HEK293T (cell line): ENCODE measurements around the gene HAX1.

ENCODE experiments used
- CTCF ChIA-PET: fragments of 350-600 bp; formaldehyde crosslinking; extraction: SDS; loops from one replicate; lab custom pipeline; 2021; ENCODE audit warnings: antibody characterized with exemption, inconsistent platforms; lab: Yijun Ruan, JAX
- POLR2A ChIA-PET: fragments of 350-600 bp; formaldehyde crosslinking; extraction: SDS; loops from one replicate; lab custom pipeline; 2020; ENCODE audit warnings: antibody characterized with exemption, inconsistent platforms; lab: Yijun Ruan, JAX
- DNase-seq: peaks from one replicate; pipeline ENCODE4 v3.0.0; 2012; ENCODE audit warnings: mixed read lengths; ENCODE audit errors: extremely low spot score
- ARNT ChIP-seq: fragments of 450-650 bp; IDR thresholded peaks from 2 replicates; pipeline ENCODE4 v1.6.1; 2017; ENCODE audit warnings: mild to moderate bottlenecking
- BHLHE40 ChIP-seq: fragments of 450-650 bp; IDR thresholded peaks from 2 replicates; pipeline ENCODE4 v1.6.1; 2016; ENCODE audit warnings: mild to moderate bottlenecking, moderate library complexity, borderline replicate concordance
- CTBP1 ChIP-seq: fragments of 450-650 bp; IDR thresholded peaks from 2 replicates; pipeline ENCODE4 v1.6.1; 2016; ENCODE audit warnings: borderline replicate concordance
- ELF4 ChIP-seq: fragments of 450-650 bp; IDR thresholded peaks from 2 replicates; pipeline ENCODE4 v1.6.1; 2017; ENCODE audit warnings: antibody characterized with exemption
- FOXA1 ChIP-seq: fragments of 450-650 bp; IDR thresholded peaks from 2 replicates; pipeline ENCODE4 v1.6.1; 2016; ENCODE audit warnings: mild to moderate bottlenecking
- FOXK2 ChIP-seq: fragments of 450-650 bp; IDR thresholded peaks from 2 replicates; pipeline ENCODE4 v1.6.1; 2016; ENCODE audit warnings: mild to moderate bottlenecking
- FOXM1 ChIP-seq: fragments of 450-650 bp; IDR thresholded peaks from 2 replicates; pipeline ENCODE4 v1.6.1; 2017; ENCODE audit warnings: mild to moderate bottlenecking, borderline replicate concordance
- HDGF ChIP-seq: fragments of 450-650 bp; IDR thresholded peaks from 2 replicates; pipeline ENCODE4 v1.6.1; 2017; ENCODE audit warnings: antibody characterized with exemption, borderline replicate concordance
- L3MBTL2 ChIP-seq: fragments of 450-650 bp; conservative IDR thresholded peaks from 2 replicates; pipeline ENCODE4 v1.6.1; 2016; ENCODE audit warnings: mild to moderate bottlenecking
- LEF1 ChIP-seq: fragments of 450-650 bp; IDR thresholded peaks from 2 replicates; pipeline ENCODE4 v1.6.1; 2017; ENCODE audit warnings: mild to moderate bottlenecking, borderline replicate concordance
- NFRKB ChIP-seq: fragments of 450-650 bp; IDR thresholded peaks from 2 replicates; pipeline ENCODE4 v1.6.1; 2016; ENCODE audit warnings: mild to moderate bottlenecking, moderate library complexity
- PKNOX1 ChIP-seq: fragments of 450-650 bp; IDR thresholded peaks from 2 replicates; pipeline ENCODE4 v1.6.1; 2016
- SP1 ChIP-seq: fragments of 450-650 bp; IDR thresholded peaks from 2 replicates; pipeline ENCODE4 v1.6.1; 2017
- SUZ12 ChIP-seq: fragments of 450-650 bp; IDR thresholded peaks from 2 replicates; pipeline ENCODE4 v1.6.1; 2016; ENCODE audit warnings: mild to moderate bottlenecking
- TARDBP ChIP-seq: fragments of 450-650 bp; IDR thresholded peaks from 2 replicates; pipeline ENCODE4 v1.6.1; 2016
- ZNF384 ChIP-seq: fragments of 450-650 bp; IDR thresholded peaks from 2 replicates; pipeline ENCODE4 v1.6.1; 2016

Gene HAX1

GRCh38 chr1:154253671-154254070, 18.8 kb upstream of the HAX1 start:
- no peak for DNase-seq
- TF ChIP-seq SP1 (no peak), FOXA1 (no peak), ARNT (no peak), ELF4 (no peak), BHLHE40 (no peak)
- ChIA-PET CTCF (no interaction called here), POLR2A (no interaction called here)

DNA sequence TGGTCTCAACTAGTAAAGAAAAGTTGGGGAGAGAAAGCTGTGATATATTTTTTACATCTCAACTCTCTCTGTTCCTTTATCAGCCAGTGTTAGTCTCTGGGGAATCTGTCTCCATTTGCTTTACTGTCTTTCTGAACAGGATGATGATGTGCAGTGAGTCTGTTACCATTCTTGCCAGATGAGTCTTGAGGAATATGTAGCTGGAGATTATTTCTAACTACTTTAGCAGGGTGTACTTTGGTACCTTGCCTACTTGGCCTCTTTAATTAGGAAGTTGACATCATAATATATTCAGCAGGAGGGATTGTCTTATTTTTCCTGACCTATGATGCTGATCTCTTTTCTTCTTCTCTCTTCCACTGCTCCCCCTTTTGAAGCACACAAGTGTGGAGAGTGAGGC, 15.7 kb upstream of the HAX1 start:
- CTCF ChIA-PET: no interaction called here
- no peak for DNase-seq
- TF ChIP-seq FOXM1 (no peak), TARDBP (no peak), ZNF384 (no peak), SP1 (no peak), LEF1 (no peak), NFRKB (no peak), BHLHE40 (no peak), SUZ12 (no peak), FOXK2 (no peak)
- POLR2A ChIA-PET: no interaction called here

- DNase-seq: no peak
- ChIA-PET CTCF (interaction anchor here (1.1 kb wide), 1 partner anchor 59 kb away, joined by 3 read pairs; no protein-coding TSS in a partner anchor), POLR2A (interaction anchor here (1.2 to 1.5 kb wide), 2 partner anchors 14 to 38 kb away, joined by 3 to 4 read pairs; partner anchors contain the start of genes HAX1 and UBAP2L)
- TF ChIP-seq TARDBP: no peak
- no peak for TF ChIP-seq FOXK2
- no peak for TF ChIP-seq ELF4
- no peak for TF ChIP-seq CTBP1
- no peak for TF ChIP-seq FOXA1
- no peak for TF ChIP-seq LEF1
- no peak for TF ChIP-seq L3MBTL2
- no peak for TF ChIP-seq ARNT
- TF ChIP-seq NFRKB: no peak
- no peak for TF ChIP-seq PKNOX1
- TF ChIP-seq HDGF: no peak
- no peak for TF ChIP-seq FOXM1
These were observed 13.6 kb upstream of the HAX1 start for GRCh38 chr1:154258784-154259183.

DNA sequence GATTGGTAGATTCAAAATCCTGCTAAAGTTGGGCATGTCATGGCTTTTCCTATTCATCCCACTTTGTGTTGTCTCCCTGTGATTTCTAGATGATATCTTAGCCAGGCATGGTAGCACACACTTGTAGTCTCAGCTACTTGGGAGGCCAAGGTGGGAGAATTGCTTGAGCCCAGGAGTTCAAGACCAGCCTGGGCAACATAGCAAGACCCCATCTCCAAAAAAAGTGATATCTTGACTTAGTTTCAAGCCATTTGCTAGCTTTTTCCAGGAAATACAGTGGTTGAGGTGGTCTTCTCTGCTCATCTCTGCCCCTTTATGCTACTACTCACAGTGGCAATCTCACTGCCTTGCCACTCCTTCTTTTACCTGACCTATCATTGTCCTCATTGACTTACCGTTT, 12.3 kb upstream of the HAX1 start:
- DNase-seq: no peak
- ChIA-PET CTCF (no interaction called here), POLR2A (interaction anchor here (1.2 kb wide), 1 partner anchor 40 kb away, joined by 3 read pairs; the partner anchor contains the start of gene UBAP2L)
- TF ChIP-seq ARNT (no peak), ELF4 (no peak), NFRKB (no peak), ZNF384 (no peak), FOXM1 (no peak), HDGF (no peak), CTBP1 (no peak), LEF1 (no peak), BHLHE40 (no peak), FOXK2 (no peak), SUZ12 (no peak), SP1 (no peak), L3MBTL2 (no peak), TARDBP (no peak), PKNOX1 (no peak), FOXA1 (no peak)

DNA sequence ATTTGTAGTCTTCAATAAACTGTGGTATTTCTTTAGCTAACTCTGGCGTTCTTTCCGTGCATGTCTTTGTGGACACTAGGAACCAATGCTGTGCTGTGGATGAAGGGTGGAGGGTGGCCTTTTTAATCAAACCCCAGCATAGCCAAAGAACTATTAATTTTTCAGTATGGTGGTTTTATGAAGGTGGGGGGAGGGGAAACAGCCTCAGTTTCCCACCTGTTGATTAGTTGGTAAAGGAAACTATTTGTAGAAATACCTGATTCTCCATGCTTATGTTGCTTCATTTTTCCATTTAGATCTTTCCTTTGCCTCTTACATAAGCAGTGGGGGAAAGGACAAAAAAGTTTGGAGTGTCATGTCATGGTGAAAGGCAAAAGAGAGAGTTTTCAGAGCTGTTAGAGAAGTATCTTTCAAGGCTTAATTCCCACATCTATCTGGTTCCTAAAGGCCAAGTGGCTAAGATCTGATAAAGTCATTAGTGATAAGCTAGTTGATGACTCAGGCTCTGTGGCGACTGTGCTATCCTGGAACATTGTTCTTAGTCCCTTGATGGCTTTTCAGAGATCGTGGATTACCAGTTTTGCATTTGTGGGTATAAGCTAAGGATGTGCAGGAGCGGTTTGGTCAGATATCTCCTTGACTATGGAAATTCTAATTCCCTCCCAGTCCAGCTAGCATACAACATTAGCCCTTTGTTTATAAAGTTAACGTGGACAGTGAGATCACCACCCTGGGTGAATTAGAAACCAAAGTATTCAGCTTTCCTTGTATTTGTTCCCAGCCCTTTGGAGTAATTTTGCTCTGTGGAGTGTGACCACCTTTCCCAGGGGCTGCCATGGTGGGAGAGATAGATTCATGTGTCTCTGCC, 8.7 kb upstream of the HAX1 start:
- ChIA-PET CTCF (interaction anchor here (1.0 to 1.4 kb wide), 2 partner anchors 8 to 64 kb away, joined by 3 read pairs; no protein-coding TSS in a partner anchor), POLR2A (interaction anchor here (0.7 kb wide), 1 partner anchor 43 kb away, joined by 3 read pairs; the partner anchor contains the start of gene UBAP2L)
- TF ChIP-seq FOXK2 (no peak), BHLHE40 (no peak), SP1 (no peak), ARNT (no peak), FOXM1 (no peak), SUZ12 (no peak), LEF1 (no peak), CTBP1 (no peak), FOXA1 (no peak), ELF4 (no peak)
- no peak for DNase-seq

DNA sequence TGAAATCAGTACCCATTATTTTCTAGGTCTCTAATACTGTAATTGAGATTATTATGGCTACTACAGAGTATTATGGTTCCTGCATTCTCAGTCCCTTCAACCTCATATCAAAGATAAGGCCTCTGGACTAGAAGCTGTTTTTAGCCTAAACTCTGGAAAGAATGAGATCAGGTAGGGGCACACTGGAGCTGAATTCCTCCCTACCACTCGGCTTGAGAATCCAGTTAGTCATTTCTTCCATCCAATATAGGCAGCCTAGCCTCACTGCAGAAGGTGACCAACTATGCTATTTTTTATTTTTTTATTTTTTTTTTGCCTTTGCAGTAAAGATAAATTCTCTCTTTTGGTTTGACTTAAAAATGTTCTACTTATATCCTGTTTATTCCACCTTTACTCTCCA, 8.0 kb upstream of the HAX1 start:
- no peak for TF ChIP-seq BHLHE40
- no peak for TF ChIP-seq HDGF
- no peak for TF ChIP-seq ARNT
- TF ChIP-seq FOXK2: no peak
- TF ChIP-seq L3MBTL2: no peak
- no peak for TF ChIP-seq SP1
- no peak for TF ChIP-seq LEF1
- no peak for TF ChIP-seq ELF4
- POLR2A ChIA-PET: interaction anchor here (1.0 kb wide), 1 partner anchor 9 kb away, joined by 4 read pairs; no protein-coding TSS in a partner anchor
- DNase-seq: no peak
- CTCF ChIA-PET: interaction anchor here (1.0 to 1.4 kb wide), 2 partner anchors 7 to 65 kb away, joined by 3 read pairs; no protein-coding TSS in a partner anchor
